AG04450 (cell line): ENCODE data around the gene PPP1R16B. TPM values are rescaled to one million over a fixed set of nuclear protein-coding genes. Genes with fewer than 3 reads are reported as not detected.

ENCODE experiments used
- CTCF ChIA-PET: fragments of 300-600, 350-600 bp; formaldehyde crosslinking; extraction: SDS; loops from one replicate; lab custom pipeline; 2022; ENCODE audit warnings: antibody characterized with exemption, inconsistent platforms; lab: Charles Lee
- POLR2A ChIA-PET: fragments of 350-600 bp; formaldehyde crosslinking; extraction: SDS; loops from one replicate; lab custom pipeline; 2021; ENCODE audit warnings: antibody characterized with exemption, inconsistent platforms; lab: Yijun Ruan, JAX
- DNase-seq: peaks from one replicate; pipeline ENCODE4 v3.0.0-alpha.2; 2011; ENCODE audit warnings: low read depth, low spot score
- H3K27ac ChIP-seq: one replicate; pipeline ENCODE4 v1.5.1; 2012; ENCODE audit warnings: low read depth, low read length, control low read depth
- H3K27me3 ChIP-seq: one replicate; pipeline ENCODE4 v1.6.0; 2012; ENCODE audit warnings: low read length; ENCODE audit not compliant: control insufficient read depth, insufficient read depth
- H3K4me3 ChIP-seq: 2 replicates; pipeline ENCODE4 v1.5.1; 2011; ENCODE audit warnings: mild to moderate bottlenecking, low read depth, low read length, control low read depth
- H3K9me3 ChIP-seq: 2 replicates; pipeline ENCODE4 v1.5.1; 2012; ENCODE audit warnings: low read length; ENCODE audit not compliant: control insufficient read depth, insufficient read depth
- CTCF ChIP-seq: IDR thresholded peaks from 2 replicates; pipeline ENCODE4 v1.5.1; 2011; ENCODE audit warnings: low read depth, low read length, control low read depth, inconsistent platforms
- polyA plus RNA-seq: library from polyadenylated mRNA; depleted of rRNA; stranded (reverse); fragments of >200 nt; gene quantifications from 2 replicates; pipeline ENCODE4 v1.2.3, GENCODE V29; 2011

The PPP1R16B gene
- polyA plus RNA-seq, 1 experiment, result not detected

GRCh38 chr20:38770546-38770945, 35.0 kb upstream of the PPP1R16B start:
- CTCF ChIA-PET, result no interaction called here
- DNase-seq, result no peak
- POLR2A ChIA-PET, result interaction anchor here (0.6 kb wide), 2 partner anchors 285 to 1053 kb away, joined by 3 to 7 read pairs; no protein-coding TSS in a partner anchor

GRCh38 chr20:38770970-38771369, 34.5 kb upstream of the PPP1R16B start:
- Histone ChIP-seq H3K9me3 (no peaks in the 10 kb centered on the region), H3K4me3 (no peak overlapping the region), H3K27ac (no peak overlapping the region), H3K27me3 (no peaks in the 10 kb centered on the region)
- DNase-seq, result no peak
- POLR2A ChIA-PET, result interaction anchor here (0.6 kb wide), 2 partner anchors 285 to 1052 kb away, joined by 3 to 7 read pairs; no protein-coding TSS in a partner anchor
- no peak for TF ChIP-seq CTCF
- CTCF ChIA-PET, result no interaction called here

More at GRCh38 chr20:38770546-38770945, 35.0 kb upstream of the PPP1R16B start:
- Histone ChIP-seq H3K27me3 (no peaks in the 10 kb centered on the region), H3K4me3 (no peak overlapping the region), H3K27ac (no peak overlapping the region), H3K9me3 (no peaks in the 10 kb centered on the region)
- no peak for TF ChIP-seq CTCF

- Histone ChIP-seq H3K27me3 (no peaks in the 10 kb centered on the region), H3K9me3 (no peaks in the 10 kb centered on the region), H3K27ac (no peak overlapping the region), H3K4me3 (no peak overlapping the region)
- POLR2A ChIA-PET, result no interaction called here
- TF ChIP-seq CTCF, result no peak
- CTCF ChIA-PET, result no interaction called here
- no peak for DNase-seq
These were observed 33.9 kb upstream of the PPP1R16B start for GRCh38 chr20:38771621-38772020.

- ChIA-PET POLR2A (no interaction called here), CTCF (no interaction called here)
- no peak overlapping the region for H3K27ac ChIP-seq
- H3K27me3 ChIP-seq, result no peaks in the 10 kb centered on the region
- no peaks in the 10 kb centered on the region for H3K9me3 ChIP-seq
- TF ChIP-seq CTCF, result no peak
- no peak for DNase-seq
- no peak overlapping the region for H3K4me3 ChIP-seq
These were observed 31.3 kb upstream of the PPP1R16B start for GRCh38 chr20:38774167-38774566.

- Histone ChIP-seq H3K27ac (no peak overlapping the region), H3K27me3 (no peaks in the 10 kb centered on the region), H3K4me3 (no peak overlapping the region), H3K9me3 (no peaks in the 10 kb centered on the region)
- TF ChIP-seq CTCF, result no peak
- POLR2A ChIA-PET, result no interaction called here
- no peak for DNase-seq
- CTCF ChIA-PET, result interaction anchor here (0.7 kb wide), 1 partner anchor 25 kb away, joined by 3 read pairs; no protein-coding TSS in a partner anchor
These were observed 29.1 kb upstream of the PPP1R16B start for GRCh38 chr20:38776363-38776762.
